Fibroblast of pulmonary artery (primary cell): Measurements from ENCODE around the gene C5orf46.

Experiments
- DNase-seq: peaks from one replicate; pipeline ENCODE4 v3.0.0-alpha.2; 2010; ENCODE audit warnings: low read depth
- H3K4me3 ChIP-seq: replicated peaks from 2 replicates; pipeline ENCODE4 v1.5.1; 2011; ENCODE audit warnings: low read depth, mild to moderate bottlenecking, control low read depth, low read length, moderate library complexity
- CTCF ChIP-seq: IDR thresholded peaks from 2 replicates; pipeline ENCODE4 v1.5.1; 2011; ENCODE audit warnings: mild to moderate bottlenecking, control low read depth, low read length, inconsistent platforms; ENCODE audit errors: missing control alignments

C5orf46 gene

DNA sequence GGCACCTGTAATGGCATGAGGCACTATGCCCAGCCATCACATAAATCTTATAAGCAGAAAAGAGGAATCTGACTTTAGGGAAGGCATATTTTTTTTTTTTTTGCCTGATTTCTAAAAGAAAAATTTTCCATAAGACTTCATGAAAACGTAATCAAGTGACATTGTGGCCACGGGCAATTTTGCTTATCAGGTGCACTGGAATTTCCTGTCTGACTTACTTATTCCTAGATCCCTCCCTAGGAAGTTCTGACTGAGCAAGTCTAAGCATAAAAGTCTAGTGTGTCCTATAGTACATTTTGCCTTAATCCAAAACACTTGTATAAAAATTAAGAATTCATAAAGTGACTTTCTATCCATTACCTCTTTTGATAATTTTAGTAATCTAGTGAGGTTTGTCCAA is 12.5 kb downstream of the C5orf46 start:
- no peak overlapping the region for H3K4me3 ChIP-seq
- DNase-seq, result peak; percentile 52
- TF ChIP-seq CTCF, result no peak

DNA sequence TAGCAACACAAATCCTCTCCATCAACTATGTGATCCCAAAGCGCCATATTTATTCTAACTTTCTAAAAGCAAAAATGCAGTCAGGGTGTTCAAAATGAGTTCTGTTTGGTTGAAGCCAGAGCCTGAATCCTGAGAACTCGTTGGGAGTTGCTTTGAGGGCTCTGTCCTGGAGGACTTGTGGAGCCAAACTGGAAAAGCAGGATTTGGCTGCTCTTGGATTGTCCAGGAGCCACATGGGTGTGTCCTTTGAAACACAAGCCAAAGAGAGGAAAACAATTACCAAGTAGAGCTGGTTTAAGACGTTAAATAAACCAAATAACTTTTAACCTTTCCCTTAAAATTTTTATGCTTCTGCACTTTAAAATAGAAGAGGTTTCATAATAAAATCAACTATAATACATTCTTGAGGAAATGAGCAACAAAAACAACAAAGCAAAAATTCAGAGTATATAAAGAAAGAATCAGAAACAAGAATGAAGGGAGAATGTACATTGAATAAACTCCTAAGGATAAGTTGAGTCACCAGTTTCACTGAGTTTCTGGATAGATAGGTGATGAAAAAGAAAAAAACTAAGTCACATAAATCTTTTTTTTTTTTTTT is 13.5 kb downstream of the C5orf46 start:
- DNase-seq, result peak; percentile 11
- no peak for TF ChIP-seq CTCF
- H3K4me3 ChIP-seq, result no peak overlapping the region

GRCh38 chr5:147887930-147888329 is 18.4 kb downstream of the C5orf46 start:
- peak; percentile 14 for DNase-seq
- no peak overlapping the region for H3K4me3 ChIP-seq
- TF ChIP-seq CTCF, result no peak

DNA sequence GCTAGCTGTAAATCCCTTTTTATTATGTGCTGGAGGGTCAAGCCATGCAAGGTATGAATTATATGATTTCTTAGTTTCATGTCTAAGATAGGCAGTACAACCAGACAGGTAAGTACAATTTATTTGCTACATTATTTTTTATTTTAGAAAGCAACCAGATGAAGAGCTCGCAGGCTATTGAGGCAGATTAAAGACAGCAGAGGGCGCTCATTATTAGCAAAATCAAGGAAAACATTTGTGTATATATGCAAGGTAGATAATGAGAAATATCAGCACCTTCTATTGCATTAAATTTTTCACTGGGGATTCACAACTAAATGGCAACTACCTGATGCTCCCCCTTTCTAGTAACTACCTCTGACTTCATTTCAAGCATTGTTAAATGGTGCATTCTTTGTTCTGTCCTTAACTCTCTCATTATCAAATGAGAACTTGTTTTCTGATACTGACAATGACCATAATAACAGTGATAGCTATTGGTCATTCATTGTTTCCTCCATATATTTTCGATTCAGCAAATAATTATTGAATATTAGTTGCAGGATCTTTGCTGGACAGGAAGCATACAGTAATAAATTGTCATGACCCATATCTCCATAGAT is 19.2 kb downstream of the C5orf46 start:
- H3K4me3 ChIP-seq, result no peak overlapping the region
- DNase-seq, result peak; percentile 63
- TF ChIP-seq CTCF, result peak; percentile 65

GRCh38 chr5:147882586-147883313 is 23.6 kb downstream of the C5orf46 start:
- no peak overlapping the region for H3K4me3 ChIP-seq
- peak; percentile 12 for DNase-seq
- no peak for TF ChIP-seq CTCF

GRCh38 chr5:147880487-147880886 is 25.9 kb downstream of the C5orf46 start:
- TF ChIP-seq CTCF, result no peak
- no peak overlapping the region for H3K4me3 ChIP-seq
- no peak for DNase-seq
